Inferior parietal cortex (tissue), 1 donor: ENCODE measurements around the gene SLC22A4.

Experiments used
- DNase-seq: peaks from one replicate; pipeline ENCODE4 v3.0.0-alpha.2; 2016; ENCODE audit errors: extremely low spot score

SLC22A4 gene

GRCh38 chr5:132275367-132276220 is 18.6 kb upstream of the SLC22A4 start:
- DNase-seq = no peak

- DNase-seq = no peak
Observed at GRCh38 chr5:132277256-132277655, 16.9 kb upstream of the SLC22A4 start.

- DNase-seq = no peak
Observed at GRCh38 chr5:132277971-132278853, 16.0 kb upstream of the SLC22A4 start.

- DNase-seq = no peak
Observed at GRCh38 chr5:132279801-132280200, 14.4 kb upstream of the SLC22A4 start.

GRCh38 chr5:132280371-132281240 is 13.6 kb upstream of the SLC22A4 start:
- DNase-seq = no peak

DNA sequence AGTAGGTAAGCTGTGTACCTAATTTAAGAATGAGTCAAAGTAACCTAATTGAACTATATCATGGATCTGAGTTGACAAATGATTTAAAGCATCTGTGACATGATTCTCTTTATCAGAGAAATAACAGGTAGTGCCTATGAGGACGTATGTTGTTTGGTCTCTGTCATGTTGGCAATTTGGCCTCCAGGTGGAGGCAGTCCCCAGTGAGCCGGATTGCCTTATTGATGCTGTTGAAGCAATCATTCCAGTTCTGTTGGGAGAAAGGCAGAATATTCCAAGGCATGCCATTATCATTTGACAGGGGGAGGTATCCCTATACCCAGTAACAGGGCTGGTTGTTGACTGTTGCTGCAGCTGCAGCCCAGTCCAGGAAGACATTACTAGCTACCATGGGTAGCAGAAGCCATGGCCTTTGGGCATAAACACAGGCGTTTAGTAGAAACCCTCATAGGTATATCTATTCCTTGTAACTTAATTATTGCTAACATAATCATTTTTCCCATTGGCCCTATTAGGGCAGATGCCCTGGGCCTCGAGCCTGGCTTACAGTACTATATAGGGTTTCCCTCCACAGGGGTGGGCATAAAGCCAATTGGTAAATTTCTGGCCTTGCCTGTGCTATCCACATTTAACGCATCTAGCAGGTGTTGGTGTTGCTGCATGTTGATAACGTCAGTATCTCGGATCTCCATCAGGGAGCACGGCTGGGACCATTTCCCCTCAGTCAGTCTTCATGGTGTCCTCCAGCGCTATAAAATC is 12.2 kb upstream of the SLC22A4 start:
- DNase-seq = no peak

DNA sequence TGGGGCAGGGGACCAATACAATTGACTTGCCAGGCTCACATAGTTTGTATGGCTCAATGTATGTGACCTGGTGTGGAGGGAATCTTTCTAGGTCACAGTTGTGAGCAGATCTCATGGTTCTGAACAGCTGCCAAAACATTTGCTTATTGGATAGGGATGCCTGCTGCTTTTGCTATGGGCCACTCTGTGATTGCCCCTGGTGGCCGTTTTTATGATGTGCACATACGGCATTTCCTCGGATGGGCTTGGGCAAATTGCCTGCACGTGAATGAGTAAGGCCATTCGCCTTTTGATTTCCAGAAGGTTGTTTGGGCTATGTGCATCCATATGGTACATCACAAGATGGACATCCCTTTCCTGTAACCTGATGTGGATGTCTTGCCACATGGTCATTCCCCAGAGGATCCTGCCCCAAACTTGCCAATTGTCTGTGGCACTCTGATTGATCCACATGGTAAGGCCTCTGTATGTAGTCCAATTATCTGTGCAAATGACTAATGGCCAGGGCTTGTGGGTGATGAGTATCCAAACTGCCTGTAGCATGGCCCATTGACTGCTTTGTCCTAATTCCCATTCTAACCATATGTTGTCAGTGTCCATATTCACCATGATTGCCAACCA is 10.7 kb upstream of the SLC22A4 start:
- no peak for DNase-seq

DNA sequence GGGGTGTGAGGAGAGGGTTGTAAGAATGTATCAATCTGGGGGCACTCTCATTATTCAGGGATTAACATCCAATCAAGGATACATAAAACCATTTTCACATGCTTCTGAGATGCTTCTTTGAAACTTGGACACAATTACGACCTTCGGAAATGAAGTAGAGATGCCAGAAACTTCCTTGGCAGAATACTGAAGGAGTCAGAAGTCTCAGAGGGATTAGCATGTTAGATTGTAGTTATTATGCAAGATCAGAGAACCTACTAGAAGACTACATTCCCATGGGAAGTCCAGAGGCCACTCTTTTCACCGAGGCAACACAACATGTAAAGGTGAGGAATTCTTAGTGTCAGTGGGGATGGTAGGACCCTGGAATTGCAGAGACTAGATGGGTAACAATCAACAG is 5.1 kb upstream of the SLC22A4 start:
- no peak for DNase-seq

GRCh38 chr5:132291026-132291425 is 3.2 kb upstream of the SLC22A4 start:
- DNase-seq = no peak

- peak; percentile 76 for DNase-seq
Observed at GRCh38 chr5:132293066-132293991, 865 bp upstream of the SLC22A4 start.

- no peak for DNase-seq
Observed at GRCh38 chr5:132294728-132295504, 722 bp downstream of the SLC22A4 start.

- DNase-seq = no peak
Observed at GRCh38 chr5:132295505-132296411, 1.6 kb downstream of the SLC22A4 start.

GRCh38 chr5:132296412-132297016 is 2.3 kb downstream of the SLC22A4 start:
- DNase-seq = no peak

GRCh38 chr5:132297211-132297940 is 3.2 kb downstream of the SLC22A4 start:
- DNase-seq = no peak

- DNase-seq = no peak
Observed at GRCh38 chr5:132298298-132299212, 4.4 kb downstream of the SLC22A4 start.
